Astrocyte (in vitro differentiated cells and primary cell): ENCODE data around the gene MATCAP1. TPM values are rescaled to one million over a fixed set of nuclear protein-coding genes. Genes with fewer than 3 reads are reported as not detected.

Source experiments
- DNase-seq: peaks from one replicate; pipeline ENCODE4 v3.0.0-alpha.2; 2010; ENCODE audit warnings: low read depth
- FAIRE-seq: peaks from 2 replicates; lab custom pipeline; 2011; peaks lifted over from hg19 to GRCh38; lab: Jason Lieb, UNC
- H2AFZ ChIP-seq: 2 replicates; pipeline ENCODE4 v1.6.0; 2012; ENCODE audit warnings: low read depth, low read length, inconsistent platforms
- H3K27ac ChIP-seq: 2 replicates; pipeline ENCODE4 v1.5.1; 2011; ENCODE audit warnings: low read depth, low read length, inconsistent platforms
- H3K27me3 ChIP-seq: 2 replicates; pipeline ENCODE4 v1.6.0; 2011; ENCODE audit warnings: low read length, inconsistent platforms; ENCODE audit not compliant: insufficient read depth
- H3K36me3 ChIP-seq: 2 replicates; pipeline ENCODE4 v1.5.1; 2011; ENCODE audit warnings: low read length, inconsistent platforms; ENCODE audit not compliant: insufficient read depth
- H3K4me1 ChIP-seq: 2 replicates; pipeline ENCODE4 v1.5.1; 2011; ENCODE audit warnings: low read length, inconsistent platforms; ENCODE audit not compliant: insufficient read depth
- H3K4me2 ChIP-seq: 2 replicates; pipeline ENCODE4 v1.6.0; 2012; ENCODE audit warnings: low read length, inconsistent platforms
- H3K4me3 ChIP-seq: 2 replicates; pipeline ENCODE4 v1.5.1; 2011; ENCODE audit warnings: low read depth, mild to moderate bottlenecking, low read length, inconsistent platforms; ENCODE audit not compliant: insufficient read depth
- H3K79me2 ChIP-seq: 2 replicates; pipeline ENCODE4 v1.6.0; 2012; ENCODE audit warnings: mild to moderate bottlenecking, low read length, inconsistent platforms; ENCODE audit not compliant: insufficient read depth
- H3K9ac ChIP-seq: 2 replicates; pipeline ENCODE4 v1.6.0; 2012; ENCODE audit warnings: mild to moderate bottlenecking, low read length, inconsistent platforms
- H3K9me3 ChIP-seq: 2 replicates; pipeline ENCODE4 v1.5.1; 2012; ENCODE audit warnings: low read depth, mild to moderate bottlenecking, low read length, inconsistent platforms; ENCODE audit not compliant: insufficient read depth
- H4K20me1 ChIP-seq: 2 replicates; pipeline ENCODE4 v1.6.0; 2012; ENCODE audit warnings: low read length, inconsistent platforms; ENCODE audit not compliant: insufficient read depth
- H3K27ac Mint-ChIP-seq: one replicate; pipeline ENCODE4 v1.8.0; 2021; ENCODE audit warnings: mild to moderate bottlenecking, mixed read lengths; ENCODE audit not compliant: unreplicated experiment
- H3K27me3 Mint-ChIP-seq: one replicate; pipeline ENCODE4 v1.8.0; 2021; ENCODE audit warnings: low read depth, mixed read lengths; ENCODE audit not compliant: unreplicated experiment
- H3K36me3 Mint-ChIP-seq: one replicate; pipeline ENCODE4 v1.8.0; 2021; ENCODE audit warnings: low read depth, mixed read lengths; ENCODE audit not compliant: unreplicated experiment
- H3K4me1 Mint-ChIP-seq: one replicate; pipeline ENCODE4 v1.8.0; 2021; ENCODE audit warnings: low read depth, mixed read lengths; ENCODE audit not compliant: unreplicated experiment
- H3K4me3 Mint-ChIP-seq: one replicate; pipeline ENCODE4 v1.8.0; 2021; ENCODE audit warnings: mild to moderate bottlenecking, moderate library complexity, mixed read lengths; ENCODE audit not compliant: unreplicated experiment
- H3K9me3 Mint-ChIP-seq: one replicate; pipeline ENCODE4 v1.8.0; 2021; ENCODE audit warnings: mild to moderate bottlenecking, mixed read lengths; ENCODE audit not compliant: unreplicated experiment
- EZH2 ChIP-seq: IDR thresholded peaks from 2 replicates; pipeline ENCODE4 v1.6.1; 2012; ENCODE audit warnings: mild to moderate bottlenecking, low read length, inconsistent platforms; ENCODE audit not compliant: insufficient read depth
- total RNA-seq: library from RNA; stranded (reverse); gene quantifications from 2 replicates; pipeline ENCODE4 v1.2.1, GENCODE V29; 2021
- TF ChIP-seq, protein P1 (sequence below): IDR thresholded peaks from 2 replicates; pipeline ENCODE4 v1.5.1; 2011; ENCODE audit warnings: low read depth, mild to moderate bottlenecking, inconsistent platforms, low read length, moderate library complexity; ENCODE audit not compliant: insufficient read depth

Gene MATCAP1
- total RNA-seq, 1 donor from 2014 or later: 26.1 TPM

- TF ChIP-seq EZH2: no peak
- TF ChIP-seq, protein P1, sequence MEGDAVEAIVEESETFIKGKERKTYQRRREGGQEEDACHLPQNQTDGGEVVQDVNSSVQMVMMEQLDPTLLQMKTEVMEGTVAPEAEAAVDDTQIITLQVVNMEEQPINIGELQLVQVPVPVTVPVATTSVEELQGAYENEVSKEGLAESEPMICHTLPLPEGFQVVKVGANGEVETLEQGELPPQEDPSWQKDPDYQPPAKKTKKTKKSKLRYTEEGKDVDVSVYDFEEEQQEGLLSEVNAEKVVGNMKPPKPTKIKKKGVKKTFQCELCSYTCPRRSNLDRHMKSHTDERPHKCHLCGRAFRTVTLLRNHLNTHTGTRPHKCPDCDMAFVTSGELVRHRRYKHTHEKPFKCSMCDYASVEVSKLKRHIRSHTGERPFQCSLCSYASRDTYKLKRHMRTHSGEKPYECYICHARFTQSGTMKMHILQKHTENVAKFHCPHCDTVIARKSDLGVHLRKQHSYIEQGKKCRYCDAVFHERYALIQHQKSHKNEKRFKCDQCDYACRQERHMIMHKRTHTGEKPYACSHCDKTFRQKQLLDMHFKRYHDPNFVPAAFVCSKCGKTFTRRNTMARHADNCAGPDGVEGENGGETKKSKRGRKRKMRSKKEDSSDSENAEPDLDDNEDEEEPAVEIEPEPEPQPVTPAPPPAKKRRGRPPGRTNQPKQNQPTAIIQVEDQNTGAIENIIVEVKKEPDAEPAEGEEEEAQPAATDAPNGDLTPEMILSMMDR: no peak
- H3K9ac ChIP-seq: no peak within 1 kb of the TSS
- H4K20me1 ChIP-seq: peaks cover 47% of the 10 kb centered on the region
- FAIRE-seq: no peak
- no peaks in the 10 kb centered on the region for H3K27me3 Mint-ChIP-seq
- no peak within 1 kb of the TSS for H3K4me2 ChIP-seq
- no peak within 1 kb of the TSS for H2AFZ ChIP-seq
- H3K9me3 Mint-ChIP-seq: no peaks in the 10 kb centered on the region
- no peak within 1 kb of the TSS for H3K27ac ChIP-seq
- DNase-seq: no peak
- no peak within 1 kb of the TSS for H3K4me3 ChIP-seq
- H3K27me3 ChIP-seq: no peaks in the 10 kb centered on the region
- H3K79me2 ChIP-seq: peaks cover 18% of the 10 kb centered on the region
- peaks cover 29% of the 10 kb centered on the region for H3K36me3 ChIP-seq
- H3K36me3 Mint-ChIP-seq: peaks cover 18% of the 10 kb centered on the region
- H3K4me1 ChIP-seq: peaks cover under 1% of the 10 kb centered on the region
- H3K4me1 Mint-ChIP-seq: peaks cover 3% of the 10 kb centered on the region
- no peaks in the 10 kb centered on the region for H3K9me3 ChIP-seq
- peak within 1 kb of the TSS; percentile 42 for H3K4me3 Mint-ChIP-seq
- H3K27ac Mint-ChIP-seq: peak within 1 kb of the TSS; percentile 53
Observed at GRCh38 chr16:67199011-67199807, 15.4 kb upstream of the MATCAP1 start, which contains the start of gene ELMO3. TSS of gene ELMO3 (plus strand) at chr16:67199131. CDS start at chr16:67199327, 196 bp downstream.

GRCh38 chr16:67198238-67198734 lies 14.5 kb upstream of the MATCAP1 start:
- H3K4me3 Mint-ChIP-seq: no peak overlapping the region
- Histone ChIP-seq H2AFZ (no peak overlapping the region), H3K9me3 (no peaks in the 10 kb centered on the region), H3K36me3 (peaks cover 35% of the 10 kb centered on the region), H3K79me2 (peaks cover 27% of the 10 kb centered on the region), H3K4me3 (no peak overlapping the region), H3K4me1 (peaks cover 9% of the 10 kb centered on the region), H3K4me2 (no peak overlapping the region), H3K27ac (no peak overlapping the region), H4K20me1 (peaks cover 57% of the 10 kb centered on the region), H3K9ac (no peak overlapping the region), H3K27me3 (no peaks in the 10 kb centered on the region)
- peaks cover 22% of the 10 kb centered on the region for H3K36me3 Mint-ChIP-seq
- FAIRE-seq: no peak
- peaks cover 9% of the 10 kb centered on the region for H3K4me1 Mint-ChIP-seq
- no peak for DNase-seq
- H3K27ac Mint-ChIP-seq: peak overlapping the region; percentile 53
- no peak for TF ChIP-seq EZH2
- TF ChIP-seq, protein P1: peak; percentile 50
- H3K9me3 Mint-ChIP-seq: no peaks in the 10 kb centered on the region
- H3K27me3 Mint-ChIP-seq: no peaks in the 10 kb centered on the region
